Loucy (cell line): ENCODE results near the gene ADD2.

Experiments used
- H2AFZ ChIP-seq: fragments of 200-600 bp; sonication (generic); 2 replicates; pipeline ENCODE4 v1.6.0; 2016; ENCODE audit warnings: antibody characterized with exemption, mild to moderate bottlenecking, low read length, moderate library complexity
- H3F3A ChIP-seq: fragments of 200-600 bp; 2 replicates; pipeline ENCODE4 v1.6.0; 2016; ENCODE audit warnings: antibody characterized with exemption, low read depth, mild to moderate bottlenecking
- H3K27me3 ChIP-seq: fragments of 200-600 bp; sonication (generic); 2 replicates; pipeline ENCODE4 v1.6.1; 2014; ENCODE audit warnings: low read length, mild to moderate bottlenecking; ENCODE audit not compliant: insufficient read depth, poor library complexity, severe bottlenecking
- H3K36me3 ChIP-seq: fragments of 200-600 bp; sonication (generic); 2 replicates; pipeline ENCODE4 v1.6.1; 2016; ENCODE audit warnings: low read length; ENCODE audit not compliant: insufficient read depth
- H3K4me1 ChIP-seq: fragments of 200-600 bp; sonication (generic); 2 replicates; pipeline ENCODE4 v1.5.1; 2014; ENCODE audit warnings: low read length, mild to moderate bottlenecking; ENCODE audit not compliant: insufficient read depth, poor library complexity, severe bottlenecking
- H3K4me2 ChIP-seq: fragments of 200-600 bp; sonication (generic); 2 replicates; pipeline ENCODE4 v1.6.0; 2014; ENCODE audit warnings: antibody characterized with exemption, low read length, low read depth, mild to moderate bottlenecking; ENCODE audit not compliant: poor library complexity, severe bottlenecking
- H3K4me3 ChIP-seq: fragments of 200-600 bp; sonication (generic); 2 replicates; pipeline ENCODE4 v1.5.1; 2014; ENCODE audit warnings: low read length, mild to moderate bottlenecking, mixed read lengths; ENCODE audit not compliant: poor library complexity, severe bottlenecking
- H3K79me2 ChIP-seq: fragments of 200-600 bp; sonication (generic); 2 replicates; pipeline ENCODE4 v1.6.1; 2014; ENCODE audit warnings: low read length; ENCODE audit not compliant: insufficient read depth
- H3K9ac ChIP-seq: fragments of 200-600 bp; sonication (generic); 2 replicates; pipeline ENCODE4 v1.6.0; 2014; ENCODE audit warnings: mild to moderate bottlenecking, low read depth, low read length, moderate library complexity; ENCODE audit not compliant: poor library complexity, severe bottlenecking
- H3K9me2 ChIP-seq: fragments of 200-600 bp; sonication (generic); replicated peaks from 2 replicates; pipeline ENCODE4 v1.6.1; 2016; ENCODE audit warnings: low read depth, low read length, mixed read lengths
- H3K9me3 ChIP-seq: fragments of 200-600 bp; sonication (generic); 2 replicates; pipeline ENCODE4 v1.6.1; 2014; ENCODE audit warnings: mild to moderate bottlenecking, antibody characterized with exemption, low read length, low read depth; ENCODE audit not compliant: insufficient read depth
- H4K20me1 ChIP-seq: fragments of 200-600 bp; sonication (generic); 2 replicates; pipeline ENCODE4 v1.6.0; 2014; ENCODE audit warnings: antibody characterized with exemption, low read length, mild to moderate bottlenecking; ENCODE audit not compliant: insufficient read depth, poor library complexity, severe bottlenecking
- CTCF ChIP-seq: fragments of 200-600 bp; sonication (generic); conservative IDR thresholded peaks from 2 replicates; pipeline ENCODE4 v1.5.1; 2014; ENCODE audit warnings: mild to moderate bottlenecking, antibody characterized with exemption, low read length
- EZH2phosphoT487 ChIP-seq: fragments of 200-600 bp; IDR thresholded peaks from 2 replicates; pipeline ENCODE4 v1.6.1; 2018; ENCODE audit warnings: antibody characterized with exemption, mild to moderate bottlenecking, moderate library complexity, borderline replicate concordance

Gene ADD2

GRCh38 chr2:70806620-70807019 lies 38.6 kb upstream of the ADD2 start:
- Histone ChIP-seq H3K4me2 (no peak overlapping the region), H3K9me3 (no peaks in the 10 kb centered on the region), H3K36me3 (no peaks in the 10 kb centered on the region), H3K9me2 (no peaks in the 10 kb centered on the region), H3F3A (no peaks in the 10 kb centered on the region), H3K9ac (no peak overlapping the region), H3K4me1 (peaks cover 4% of the 10 kb centered on the region), H2AFZ (no peak overlapping the region), H3K4me3 (no peak overlapping the region), H3K79me2 (no peaks in the 10 kb centered on the region), H3K27me3 (no peaks in the 10 kb centered on the region), H4K20me1 (no peaks in the 10 kb centered on the region)
- no peak for TF ChIP-seq EZH2phosphoT487
- no peak for TF ChIP-seq CTCF

- Histone ChIP-seq H3K4me1 (peaks cover 4% of the 10 kb centered on the region), H3K27me3 (no peaks in the 10 kb centered on the region), H3K4me2 (no peak overlapping the region), H3K4me3 (no peak overlapping the region), H4K20me1 (no peaks in the 10 kb centered on the region), H3K9me3 (no peaks in the 10 kb centered on the region), H3F3A (no peaks in the 10 kb centered on the region), H3K9me2 (no peaks in the 10 kb centered on the region), H3K79me2 (no peaks in the 10 kb centered on the region), H3K36me3 (no peaks in the 10 kb centered on the region), H2AFZ (no peak overlapping the region), H3K9ac (no peak overlapping the region)
- TF ChIP-seq CTCF = no peak
Observed at GRCh38 chr2:70806013-70806412, 38.0 kb upstream of the ADD2 start.

GRCh38 chr2:70801607-70802263 lies 33.7 kb upstream of the ADD2 start:
- Histone ChIP-seq H3K4me2 (no peak overlapping the region), H3F3A (no peaks in the 10 kb centered on the region), H3K4me1 (no peaks in the 10 kb centered on the region), H3K9me3 (no peaks in the 10 kb centered on the region), H3K9ac (no peak overlapping the region), H4K20me1 (no peaks in the 10 kb centered on the region), H3K79me2 (no peaks in the 10 kb centered on the region), H2AFZ (no peak overlapping the region), H3K9me2 (no peaks in the 10 kb centered on the region), H3K36me3 (no peaks in the 10 kb centered on the region), H3K4me3 (no peak overlapping the region), H3K27me3 (no peaks in the 10 kb centered on the region)
- no peak for TF ChIP-seq CTCF
- TF ChIP-seq EZH2phosphoT487 = no peak
